Measurements from ENCODE around the gene BBS1.

DNA sequence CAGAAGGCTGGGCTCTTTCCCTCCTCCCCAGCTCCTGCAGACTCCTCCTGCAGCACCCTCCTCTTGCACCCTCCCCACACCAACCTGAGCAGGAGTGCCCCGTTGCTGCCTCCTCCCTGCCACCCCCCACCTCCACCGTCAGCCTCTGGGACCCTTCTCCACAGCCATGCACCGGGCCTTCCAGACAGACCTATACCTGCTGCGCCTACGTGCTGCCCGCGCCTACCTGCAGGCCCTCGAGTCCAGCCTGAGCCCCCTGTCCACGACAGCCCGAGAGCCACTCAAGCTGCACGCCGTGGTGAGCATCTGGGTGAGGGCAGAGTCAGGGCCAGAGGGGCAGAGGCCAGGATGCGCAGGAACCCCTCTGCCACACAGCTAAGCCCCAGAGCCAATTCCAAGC is 19.2 kb downstream of the BBS1 start:
- TF ChIP-seq, protein P1, sequence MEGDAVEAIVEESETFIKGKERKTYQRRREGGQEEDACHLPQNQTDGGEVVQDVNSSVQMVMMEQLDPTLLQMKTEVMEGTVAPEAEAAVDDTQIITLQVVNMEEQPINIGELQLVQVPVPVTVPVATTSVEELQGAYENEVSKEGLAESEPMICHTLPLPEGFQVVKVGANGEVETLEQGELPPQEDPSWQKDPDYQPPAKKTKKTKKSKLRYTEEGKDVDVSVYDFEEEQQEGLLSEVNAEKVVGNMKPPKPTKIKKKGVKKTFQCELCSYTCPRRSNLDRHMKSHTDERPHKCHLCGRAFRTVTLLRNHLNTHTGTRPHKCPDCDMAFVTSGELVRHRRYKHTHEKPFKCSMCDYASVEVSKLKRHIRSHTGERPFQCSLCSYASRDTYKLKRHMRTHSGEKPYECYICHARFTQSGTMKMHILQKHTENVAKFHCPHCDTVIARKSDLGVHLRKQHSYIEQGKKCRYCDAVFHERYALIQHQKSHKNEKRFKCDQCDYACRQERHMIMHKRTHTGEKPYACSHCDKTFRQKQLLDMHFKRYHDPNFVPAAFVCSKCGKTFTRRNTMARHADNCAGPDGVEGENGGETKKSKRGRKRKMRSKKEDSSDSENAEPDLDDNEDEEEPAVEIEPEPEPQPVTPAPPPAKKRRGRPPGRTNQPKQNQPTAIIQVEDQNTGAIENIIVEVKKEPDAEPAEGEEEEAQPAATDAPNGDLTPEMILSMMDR (conservative IDR thresholded peaks at IDR 0.05 in 1 of 2, IDR thresholded peaks at IDR 0.05 in 1 of 2; ENCODE audit: extremely low read depth in 1 of 2, insufficient read depth in 1 of 2, low read depth in 1 of 2, low read length in 2 of 2) = no peak
- TF ChIP-seq EZH2 (IDR thresholded peaks at IDR 0.05; ENCODE audit: borderline replicate concordance, low read length) = no peak

Data from mammary epithelial cell (primary cell).